Mesendoderm (in vitro differentiated cells): ENCODE results near the gene TMEM254.

ENCODE experiments used
- DNase-seq: peaks from one replicate; pipeline ENCODE4 v3.0.0; 2013
- H2AK5ac ChIP-seq: 2 replicates; pipeline ENCODE4 v1.6.1; 2013; ENCODE audit warnings: low read length, inconsistent platforms
- H2BK120ac ChIP-seq: 2 replicates; pipeline ENCODE4 v1.6.1; 2013; ENCODE audit warnings: low read depth, mild to moderate bottlenecking, low read length, moderate library complexity, mixed read lengths
- H2BK15ac ChIP-seq: replicated peaks from 2 replicates; pipeline ENCODE4 v1.6.1; 2013; ENCODE audit warnings: low read depth, mild to moderate bottlenecking, moderate library complexity
- H2BK5ac ChIP-seq: 2 replicates; pipeline ENCODE4 v1.6.1; 2013; ENCODE audit warnings: low read length, inconsistent platforms
- H3K18ac ChIP-seq: 2 replicates; pipeline ENCODE4 v1.6.1; 2013; ENCODE audit warnings: mild to moderate bottlenecking, low read length, mixed read lengths
- H3K23ac ChIP-seq: one replicate; pipeline ENCODE4 v1.6.1; 2013; ENCODE audit warnings: low read length
- H3K27ac ChIP-seq: 2 replicates; pipeline ENCODE4 v1.5.1; 2013; ENCODE audit warnings: low read depth, mild to moderate bottlenecking, inconsistent platforms, low read length, moderate library complexity
- H3K27me3 ChIP-seq: 2 replicates; pipeline ENCODE4 v1.6.1; 2013; ENCODE audit warnings: low read length, control low read depth, mild to moderate bottlenecking, inconsistent platforms; ENCODE audit not compliant: insufficient read depth, poor library complexity
- H3K36me3 ChIP-seq: 2 replicates; pipeline ENCODE4 v1.6.1; 2013; ENCODE audit warnings: low read length, inconsistent platforms; ENCODE audit not compliant: control insufficient read depth, insufficient read depth
- H3K4ac ChIP-seq: one replicate; pipeline ENCODE4 v1.6.1; 2013; ENCODE audit warnings: low read depth, mild to moderate bottlenecking, low read length, moderate library complexity
- H3K4me1 ChIP-seq: 2 replicates; pipeline ENCODE4 v1.6.1; 2013; ENCODE audit warnings: low read depth, low read length, inconsistent platforms; ENCODE audit not compliant: control insufficient read depth
- H3K4me2 ChIP-seq: 2 replicates; pipeline ENCODE4 v1.6.1; 2013; ENCODE audit warnings: low read length
- H3K4me3 ChIP-seq: 2 replicates; pipeline ENCODE4 v1.5.1; 2013; ENCODE audit warnings: mild to moderate bottlenecking, low read length
- H3K56ac ChIP-seq: one replicate; pipeline ENCODE4 v1.6.1; 2013; ENCODE audit warnings: low read length
- H3K79me1 ChIP-seq: 2 replicates; pipeline ENCODE4 v1.6.1; 2013; ENCODE audit warnings: low read length, inconsistent platforms
- H3K79me2 ChIP-seq: 2 replicates; pipeline ENCODE4 v1.6.1; 2013; ENCODE audit warnings: mild to moderate bottlenecking, low read length; ENCODE audit not compliant: control insufficient read depth, insufficient read depth
- H3K9ac ChIP-seq: 2 replicates; pipeline ENCODE4 v1.6.1; 2013; ENCODE audit warnings: low read length, inconsistent platforms
- H4K5ac ChIP-seq: one replicate; pipeline ENCODE4 v1.6.1; 2013; ENCODE audit warnings: low read length
- H4K8ac ChIP-seq: one replicate; pipeline ENCODE4 v1.6.1; 2013; ENCODE audit warnings: low read depth, mild to moderate bottlenecking, control low read depth, low read length, moderate library complexity
- WGBS: extraction: QIAGEN DNeasy Blood & Tissue Kit; methylation state at CpG from one replicate; pipeline ENCODE4 v1.1.7; 2013; ENCODE audit warnings: low lambda C conversion rate, missing lambda C conversion rate; ENCODE audit not compliant: insufficient coverage; ENCODE audit errors: extremely low coverage; 5-methylcytosine and 5-hydroxymethylcytosine counted together

The TMEM254 gene

DNA sequence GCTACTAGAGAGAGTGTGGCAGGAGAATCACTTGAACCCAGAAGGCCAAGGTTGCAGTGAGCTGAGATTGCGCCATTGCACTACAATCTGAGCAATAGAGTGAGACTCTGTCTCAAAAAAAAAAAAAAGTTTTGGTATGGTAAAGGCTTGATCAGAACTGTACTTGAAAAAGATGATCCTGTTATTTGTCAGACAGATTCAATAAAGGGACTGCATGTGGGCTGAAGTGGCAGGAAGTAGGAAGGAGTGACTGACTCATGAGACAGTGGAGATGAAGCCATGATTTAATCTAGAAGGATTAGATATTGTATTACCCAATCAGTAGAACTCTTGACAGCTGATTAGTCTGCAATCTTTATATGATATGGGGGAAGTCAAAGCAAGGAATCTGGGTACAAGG is 2.7 kb upstream of the TMEM254 start:
- H2BK15ac ChIP-seq = no peak overlapping the region
- no peak overlapping the region for H3K18ac ChIP-seq
- H3K56ac ChIP-seq = no peak overlapping the region
- H3K4ac ChIP-seq = no peak overlapping the region
- no peak overlapping the region for H2BK5ac ChIP-seq
- H4K5ac ChIP-seq = no peak overlapping the region
- H3K79me1 ChIP-seq = no peaks in the 10 kb centered on the region
- H3K9ac ChIP-seq = no peak overlapping the region
- no peaks in the 10 kb centered on the region for H3K4me1 ChIP-seq
- no peak overlapping the region for H4K8ac ChIP-seq
- H3K36me3 ChIP-seq = no peaks in the 10 kb centered on the region
- no peaks in the 10 kb centered on the region for H3K79me2 ChIP-seq
- H3K23ac ChIP-seq = no peak overlapping the region
- H3K4me3 ChIP-seq = no peak overlapping the region
- H2AK5ac ChIP-seq = no peak overlapping the region
- no peak overlapping the region for H3K4me2 ChIP-seq
- WGBS = no CpG with 5 or more reads among the region's 1 CpG
- H3K27ac ChIP-seq = no peak overlapping the region
- H3K27me3 ChIP-seq = no peaks in the 10 kb centered on the region
- peak; percentile 39 for DNase-seq
- H2BK120ac ChIP-seq = no peak overlapping the region

- peak overlapping the region; percentile 67 for H3K23ac ChIP-seq
- H3K56ac ChIP-seq = peak overlapping the region; percentile 99
- H3K36me3 ChIP-seq = no peaks in the 10 kb centered on the region
- H3K79me1 ChIP-seq = no peaks in the 10 kb centered on the region
- no peaks in the 10 kb centered on the region for H3K4me1 ChIP-seq
- peak overlapping the region; percentile 84 for H3K4me3 ChIP-seq
- peak overlapping the region; percentile 90 for H3K4me2 ChIP-seq
- no peak overlapping the region for H4K5ac ChIP-seq
- no peak overlapping the region for H4K8ac ChIP-seq
- peak overlapping the region; percentile 53 for H3K18ac ChIP-seq
- H3K4ac ChIP-seq = peak overlapping the region; percentile 18
- DNase-seq = no peak
- H3K9ac ChIP-seq = peak overlapping the region; percentile 98
- H3K27me3 ChIP-seq = no peaks in the 10 kb centered on the region
- H2BK15ac ChIP-seq = no peak overlapping the region
- no peaks in the 10 kb centered on the region for H3K79me2 ChIP-seq
- H3K27ac ChIP-seq = peak overlapping the region; percentile 97
- no peak overlapping the region for H2BK5ac ChIP-seq
- WGBS = no CpG with 5 or more reads among the region's 14 CpGs
- H2AK5ac ChIP-seq = no peak overlapping the region
- peak overlapping the region; percentile 74 for H2BK120ac ChIP-seq
Observed at GRCh38 chr10:80077869-80078447, 507 bp upstream of the TMEM254 start.

GRCh38 chr10:80079312-80079719 is 851 bp downstream of the TMEM254 start:
- H2BK120ac ChIP-seq = no peak overlapping the region

DNA sequence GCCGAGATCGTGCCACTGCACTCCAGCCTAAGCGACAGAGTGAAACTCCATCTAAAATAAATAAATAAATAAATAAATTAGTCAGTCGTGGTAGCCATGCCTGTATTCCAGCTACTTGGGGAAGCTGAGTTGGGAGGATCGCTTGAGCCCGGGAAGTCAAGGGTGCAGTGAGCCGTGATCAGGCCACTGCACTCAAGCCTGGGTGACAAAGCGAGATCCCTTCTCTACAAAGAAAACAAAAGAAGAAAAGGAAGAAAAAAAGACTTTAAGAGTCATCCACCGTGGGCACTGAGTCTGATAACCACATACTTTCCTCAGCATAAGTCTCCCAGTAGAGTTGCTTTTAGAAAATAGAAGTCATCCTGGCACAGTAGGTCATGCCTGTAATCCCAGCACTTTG is 2.6 kb downstream of the TMEM254 start:
- H3K56ac ChIP-seq = no peak overlapping the region
- no peak overlapping the region for H4K8ac ChIP-seq
- no peak overlapping the region for H3K4ac ChIP-seq
- no peaks in the 10 kb centered on the region for H3K79me2 ChIP-seq
- no peak overlapping the region for H2BK5ac ChIP-seq
- no peak overlapping the region for H2AK5ac ChIP-seq
- H3K4me1 ChIP-seq = no peaks in the 10 kb centered on the region
- no peak overlapping the region for H3K18ac ChIP-seq
- H3K79me1 ChIP-seq = no peaks in the 10 kb centered on the region
- no peak overlapping the region for H3K9ac ChIP-seq
- no peaks in the 10 kb centered on the region for H3K27me3 ChIP-seq
- no peak overlapping the region for H2BK15ac ChIP-seq
- no peak for DNase-seq
- no peak overlapping the region for H4K5ac ChIP-seq
- no peak overlapping the region for H3K27ac ChIP-seq
- no peak overlapping the region for H3K23ac ChIP-seq
- WGBS = no CpG with 5 or more reads among the region's 9 CpGs
- H3K4me3 ChIP-seq = no peak overlapping the region
- peaks cover 2% of the 10 kb centered on the region for H3K36me3 ChIP-seq
- no peak overlapping the region for H3K4me2 ChIP-seq
- H2BK120ac ChIP-seq = no peak overlapping the region

More at GRCh38 chr10:80079312-80079719, 851 bp downstream of the TMEM254 start:
- Histone ChIP-seq H3K27me3 (no peaks in the 10 kb centered on the region), H3K23ac (no peak overlapping the region), H3K9ac (peak overlapping the region; percentile 63), H3K4ac (no peak overlapping the region), H2BK5ac (no peak overlapping the region), H3K56ac (peak overlapping the region; percentile 84), H3K4me1 (no peaks in the 10 kb centered on the region), H3K18ac (no peak overlapping the region), H4K5ac (no peak overlapping the region), H2BK15ac (no peak overlapping the region), H3K4me3 (peak overlapping the region; percentile 55), H3K79me2 (no peaks in the 10 kb centered on the region), H3K27ac (no peak overlapping the region), H4K8ac (no peak overlapping the region), H3K36me3 (peaks cover 1% of the 10 kb centered on the region), H3K79me1 (no peaks in the 10 kb centered on the region), H2AK5ac (no peak overlapping the region), H3K4me2 (peak overlapping the region; percentile 52)
- DNase-seq = no peak
- WGBS = no CpG with 5 or more reads among the region's 12 CpGs

- H3K23ac ChIP-seq = no peak overlapping the region
- H3K27me3 ChIP-seq = no peaks in the 10 kb centered on the region
- WGBS = no CpG with 5 or more reads among the region's 5 CpGs
- no peak overlapping the region for H3K56ac ChIP-seq
- H4K5ac ChIP-seq = no peak overlapping the region
- H4K8ac ChIP-seq = no peak overlapping the region
- H3K79me2 ChIP-seq = no peaks in the 10 kb centered on the region
- no peak overlapping the region for H3K27ac ChIP-seq
- H2AK5ac ChIP-seq = no peak overlapping the region
- H3K4ac ChIP-seq = no peak overlapping the region
- peak; percentile 88 for DNase-seq
- no peak overlapping the region for H3K9ac ChIP-seq
- no peaks in the 10 kb centered on the region for H3K79me1 ChIP-seq
- H2BK120ac ChIP-seq = no peak overlapping the region
- H2BK15ac ChIP-seq = no peak overlapping the region
- no peaks in the 10 kb centered on the region for H3K4me1 ChIP-seq
- no peak overlapping the region for H3K18ac ChIP-seq
- H3K36me3 ChIP-seq = peaks cover 2% of the 10 kb centered on the region
- no peak overlapping the region for H2BK5ac ChIP-seq
- no peak overlapping the region for H3K4me3 ChIP-seq
- H3K4me2 ChIP-seq = no peak overlapping the region
Observed at GRCh38 chr10:80081801-80082750, 3.6 kb downstream of the TMEM254 start.
